Measurements from ENCODE around the gene PCDHB9.
"Not testable (repeated sequence)": the region's sequence is repeated elsewhere in the genome, so short reads cannot be mapped to it uniquely, and the experiment has no call there.

Gene PCDHB9

DNA sequence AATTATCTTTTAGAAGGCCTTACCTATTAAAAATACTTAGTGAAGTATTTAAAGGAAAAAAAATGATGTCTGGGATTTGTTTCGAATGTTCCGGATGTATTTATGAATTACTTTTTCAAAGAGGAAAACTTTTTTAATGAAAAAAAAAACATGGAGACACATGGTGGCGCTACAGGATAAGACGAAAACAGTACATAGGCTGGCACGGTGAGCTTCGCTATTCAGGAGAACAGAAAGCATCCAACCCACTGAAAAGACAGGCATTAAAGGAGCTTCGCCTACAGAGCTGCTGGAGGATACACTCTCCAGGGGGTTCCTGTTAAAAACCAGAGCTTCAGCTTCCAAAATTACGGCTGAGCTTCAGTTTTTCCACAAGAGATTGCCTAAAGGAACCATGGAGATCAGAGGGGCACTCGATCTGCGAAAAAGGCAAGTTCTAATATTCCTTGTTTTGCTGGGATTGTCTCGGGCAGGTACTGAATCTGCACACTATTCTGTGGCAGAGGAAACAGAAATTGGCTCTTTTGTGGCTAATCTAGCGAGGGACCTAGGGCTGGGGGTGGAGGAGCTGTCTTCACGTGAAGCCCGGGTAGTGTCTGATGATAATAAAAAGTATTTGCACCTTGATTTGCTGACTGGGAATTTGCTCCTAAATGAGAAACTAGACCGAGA lies 36.3 kb downstream of the PCDHB9 start, which contains the start of gene PCDHB14:
Gene PCDHB14 (plus strand): TSS at position 232 of the 672 bp plus-strand sequence. CDS start 163 bp downstream, at position 395.
- DNase-seq: peak in 1 of 42 donors; percentile 6
- intact Hi-C loops (cut with DNase I): no loop called here

- DNase-seq; intact Hi-C loops (cut with DNase I): not testable (repeated sequence)
Observed at GRCh38 chr5:141224844-141225243, 37.9 kb downstream of the PCDHB9 start.

GRCh38 chr5:141225421-141225820 lies 38.5 kb downstream of the PCDHB9 start:
- intact Hi-C loops (cut with DNase I): not testable (repeated sequence)

DNA sequence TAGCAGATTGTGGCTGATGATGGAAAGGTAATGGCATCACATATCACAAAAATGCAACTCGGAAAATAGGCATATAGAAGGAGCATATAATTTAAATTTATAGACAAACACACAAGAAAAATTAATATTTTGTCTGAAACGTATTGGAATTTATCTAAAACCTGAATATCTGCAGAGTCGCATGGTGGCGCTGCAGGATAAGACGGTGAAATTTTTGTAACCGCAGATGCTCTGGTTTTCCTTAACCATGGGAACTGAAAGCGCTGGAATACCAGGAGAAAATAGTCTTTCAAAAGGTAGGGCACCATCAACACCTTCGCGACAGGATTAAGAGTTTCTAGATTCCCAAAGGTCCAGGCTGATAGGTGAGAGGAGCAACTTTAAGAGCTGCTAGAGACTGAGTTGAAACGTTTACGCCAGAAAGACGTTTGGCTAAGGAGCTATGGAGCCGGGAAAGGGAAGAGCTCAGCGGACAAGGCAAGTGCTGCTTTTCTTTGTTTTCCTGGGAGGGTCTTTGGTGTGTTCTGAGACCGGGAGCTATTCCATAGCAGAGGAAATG lies 47.2 kb downstream of the PCDHB9 start:
- intact Hi-C loops (cut with DNase I): no loop called here

More at GRCh38 chr5:141225421-141225820, 38.5 kb downstream of the PCDHB9 start:
- DNase-seq: not testable (repeated sequence)

DNA sequence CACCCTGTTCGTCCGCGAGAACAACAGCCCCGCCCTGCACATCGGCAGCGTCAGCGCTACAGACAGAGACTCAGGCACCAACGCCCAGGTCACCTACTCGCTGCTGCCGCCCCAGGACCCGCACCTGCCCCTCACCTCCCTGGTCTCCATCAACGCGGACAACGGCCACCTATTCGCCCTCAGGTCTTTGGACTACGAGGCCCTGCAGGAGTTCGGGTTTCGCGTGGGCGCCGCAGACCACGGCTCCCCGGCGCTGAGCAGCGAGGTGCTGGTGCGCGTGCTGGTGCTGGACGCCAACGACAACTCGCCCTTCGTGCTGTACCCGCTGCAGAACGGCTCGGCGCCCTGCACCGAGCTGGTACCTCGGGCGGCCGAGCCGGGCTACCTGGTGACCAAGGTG lies 49.0 kb downstream of the PCDHB9 start:
- DNase-seq; intact Hi-C loops (cut with DNase I): not testable (repeated sequence)

More for the DNA sequence above, 47.2 kb downstream of the PCDHB9 start:
- no peak for DNase-seq

DNA sequence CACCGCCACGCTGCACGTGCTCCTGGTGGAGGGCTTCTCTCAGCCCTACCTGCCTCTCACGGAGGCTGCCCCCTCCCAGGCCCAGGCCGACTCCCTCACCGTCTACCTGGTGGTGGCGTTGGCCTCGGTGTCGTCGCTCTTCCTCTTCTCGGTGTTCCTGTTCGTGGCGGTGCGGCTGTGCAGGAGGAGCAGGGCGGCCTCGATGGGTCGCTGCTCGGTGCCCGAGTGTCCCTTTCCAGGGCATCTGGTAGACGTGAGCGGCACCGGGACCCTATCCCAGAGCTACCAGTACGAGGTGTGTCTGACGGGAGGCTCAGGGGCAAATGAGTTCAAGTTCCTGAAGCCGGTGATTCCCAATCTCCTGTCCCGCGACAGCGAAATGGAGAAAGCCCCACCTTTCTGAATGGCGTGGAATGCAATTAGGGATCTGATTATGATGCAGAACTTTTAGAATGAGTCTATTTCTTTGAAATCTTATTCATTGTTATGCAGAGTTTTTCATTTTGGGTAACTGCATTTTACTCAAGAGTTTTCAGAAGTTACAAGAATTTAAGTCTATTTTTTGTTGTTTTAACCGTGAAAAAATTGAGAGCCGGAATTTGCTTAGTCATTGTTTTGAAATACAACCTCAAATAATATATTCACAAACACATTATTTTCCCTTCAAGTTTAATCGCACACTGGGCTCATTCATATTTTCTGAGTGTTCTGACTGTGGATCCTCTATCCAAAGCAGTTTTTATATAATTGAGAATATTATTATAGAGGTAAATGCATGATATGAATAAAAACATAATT lies 49.8 kb downstream of the PCDHB9 start:
- intact Hi-C loops (cut with DNase I): no loop called here
- DNase-seq: no peak

Measured in head of caudate nucleus (tissue), 42 donors.